ENCODE data around the gene MBOAT1. TPM values are rescaled to one million over a fixed set of nuclear protein-coding genes. Genes with fewer than 3 reads are reported as not detected.

Gene MBOAT1
- polyA plus RNA-seq, 3 donors: 6.8 to 59.1 (median 8.1) TPM

DNA sequence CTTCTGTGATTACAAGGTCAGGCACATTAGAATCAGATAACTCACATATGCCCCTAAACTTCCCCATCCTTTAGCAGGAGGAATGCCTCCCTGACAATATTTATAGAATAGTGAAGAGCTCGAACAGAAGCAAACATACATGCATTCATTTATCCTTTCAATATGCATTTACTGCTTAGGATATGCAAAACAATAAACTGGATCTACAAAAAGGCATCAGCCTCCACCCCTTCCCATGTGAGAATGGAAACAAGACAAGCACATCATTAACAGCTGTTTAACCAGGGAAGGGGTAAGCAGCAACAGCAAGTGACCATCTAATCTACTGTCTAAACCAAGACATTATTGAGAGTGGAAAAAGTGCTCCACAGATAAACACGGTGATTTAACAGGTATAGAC is 107.6 kb downstream of the MBOAT1 start:
- Histone ChIP-seq H3K4me2 (replicated peaks; ENCODE audit: extremely low read depth, low read length, poor library complexity, severe bottlenecking) (no peak overlapping the region), H3K36me3 (replicated peaks in 1 of 2; ENCODE audit: control insufficient read depth in 1 of 2, insufficient read depth in 2 of 2, low read length in 2 of 2) (peaks cover 91 to 100% of the 10 kb centered on the region in 2 donors), H4K20me1 (ENCODE audit: insufficient read depth, low read length) (peaks cover 3% of the 10 kb centered on the region), H2AFZ (ENCODE audit: insufficient read depth, low read depth, low read length, poor library complexity, severe bottlenecking) (no peak overlapping the region), H3K9ac (ENCODE audit: insufficient read depth, low read length, poor library complexity, severe bottlenecking) (no peak overlapping the region), H3K4me1 (ENCODE audit: control insufficient read depth in 1 of 2, insufficient read depth in 2 of 2, low read length in 2 of 2) (no peaks in the 10 kb centered on the region), H3K27me3 (ENCODE audit: control insufficient read depth in 2 of 2, insufficient read depth in 2 of 2, low read length in 2 of 2) (no peaks in the 10 kb centered on the region), H3K79me2 (ENCODE audit: insufficient read depth, low read length) (no peaks in the 10 kb centered on the region), H3K4me3 (replicated peaks in 1 of 3; ENCODE audit: low read depth in 2 of 3, low read length in 3 of 3) (no peak overlapping the region), H3K9me3 (replicated peaks in 1 of 2; ENCODE audit: control insufficient read depth in 1 of 2, insufficient read depth in 1 of 2, low read length in 2 of 2) (no peaks in the 10 kb centered on the region), H3K27ac (ENCODE audit: low read depth in 1 of 2, low read length in 2 of 2) (no peak overlapping the region)
- peaks cover 0 to 2% (median 0%) of the 10 kb centered on the region in 7 donors for H3K9me3 Mint-ChIP-seq
- H3K27me3 Mint-ChIP-seq (ENCODE audit: low read depth in 3 of 3): no peaks in the 10 kb centered on the region
- H3K4me3 Mint-ChIP-seq: no peak overlapping the region
- H3K4me1 Mint-ChIP-seq: no peaks in the 10 kb centered on the region
- WGBS (ENCODE audit: insufficient coverage): 100% methylated on average over 1 of the region's 2 CpGs
- intact Hi-C loops (cut with micrococcal nuclease): no loop called here
- DNase-seq: no peak
- peaks cover 79 to 88% of the 10 kb centered on the region in 2 donors for H3K36me3 Mint-ChIP-seq
- no peak for TF ChIP-seq CTCF (IDR thresholded peaks at IDR 0.05)
- H3K27ac Mint-ChIP-seq: no peak overlapping the region

DNA sequence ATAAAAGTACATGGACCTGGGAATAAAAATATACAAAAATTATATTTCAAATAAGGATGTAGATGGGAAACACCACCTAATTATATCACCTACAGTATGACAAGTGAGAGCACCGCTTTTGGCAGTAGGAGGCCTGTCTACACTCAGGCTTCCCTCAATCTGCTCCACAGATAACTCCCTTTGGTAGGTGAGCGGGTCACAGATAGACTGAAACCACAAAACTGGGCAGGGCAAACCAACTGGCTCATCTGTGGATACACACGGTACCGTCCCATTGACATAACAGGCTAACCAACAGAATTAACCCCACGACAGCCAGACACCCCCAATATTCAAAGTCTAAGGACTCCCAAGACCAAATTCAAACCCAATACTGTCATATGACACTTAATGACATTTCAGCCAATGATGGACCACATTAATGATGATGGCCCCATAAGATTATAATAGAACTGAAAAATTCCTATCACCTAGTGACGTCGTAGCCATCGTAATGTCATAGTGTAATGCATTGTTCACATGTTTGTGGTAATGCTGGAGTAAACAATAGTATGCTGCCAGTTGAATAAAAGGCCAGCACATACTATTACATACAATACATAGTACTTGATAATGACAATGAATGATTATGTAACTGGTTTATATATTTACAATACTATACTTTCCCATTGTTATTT is 109.7 kb downstream of the MBOAT1 start:
- Histone ChIP-seq H3K36me3 (replicated peaks in 1 of 2; ENCODE audit: control insufficient read depth in 1 of 2, insufficient read depth in 2 of 2, low read length in 2 of 2) (peaks cover 80 to 93% of the 10 kb centered on the region in 2 donors), H3K9ac (ENCODE audit: insufficient read depth, low read length, poor library complexity, severe bottlenecking) (no peak overlapping the region), H3K4me2 (replicated peaks; ENCODE audit: extremely low read depth, low read length, poor library complexity, severe bottlenecking) (no peak overlapping the region), H4K20me1 (ENCODE audit: insufficient read depth, low read length) (no peaks in the 10 kb centered on the region), H3K27me3 (ENCODE audit: control insufficient read depth in 2 of 2, insufficient read depth in 2 of 2, low read length in 2 of 2) (no peaks in the 10 kb centered on the region), H3K4me1 (ENCODE audit: control insufficient read depth in 1 of 2, insufficient read depth in 2 of 2, low read length in 2 of 2) (no peaks in the 10 kb centered on the region), H3K79me2 (ENCODE audit: insufficient read depth, low read length) (no peaks in the 10 kb centered on the region), H3K4me3 (replicated peaks in 1 of 3; ENCODE audit: low read depth in 2 of 3, low read length in 3 of 3) (no peak overlapping the region), H2AFZ (ENCODE audit: insufficient read depth, low read depth, low read length, poor library complexity, severe bottlenecking) (no peak overlapping the region), H3K27ac (ENCODE audit: low read depth in 1 of 2, low read length in 2 of 2) (no peak overlapping the region), H3K9me3 (replicated peaks in 1 of 2; ENCODE audit: control insufficient read depth in 1 of 2, insufficient read depth in 1 of 2, low read length in 2 of 2) (no peaks in the 10 kb centered on the region)
- Mint-ChIP-seq H3K9me3 (peaks cover 0 to 2% (median 0%) of the 10 kb centered on the region in 7 donors), H3K36me3 (peaks cover 78 to 79% of the 10 kb centered on the region in 2 donors), H3K4me1 (no peaks in the 10 kb centered on the region), H3K4me3 (no peak overlapping the region), H3K27me3 (ENCODE audit: low read depth in 3 of 3) (no peaks in the 10 kb centered on the region), H3K27ac (no peak overlapping the region)
- intact Hi-C loops (cut with micrococcal nuclease): no loop called here
- 92% methylated on average over 4 of the region's 8 CpGs for WGBS (ENCODE audit: insufficient coverage)
- TF ChIP-seq CTCF (IDR thresholded peaks at IDR 0.05): no peak
- DNase-seq: no peak
